ENCODE measurements around the gene ARL4D. TPM values are rescaled to one million over a fixed set of nuclear protein-coding genes. Genes with fewer than 3 reads are reported as not detected.

The ARL4D gene
- total RNA-seq, 1 donor from 2014 or later, result 4.0 TPM

- no peak for DNase-seq (ENCODE audit: low spot score)
- Mint-ChIP-seq H3K4me3 (no peak overlapping the region), H3K27ac (no peak overlapping the region), H3K36me3 (ENCODE audit: low read depth) (no peaks in the 10 kb centered on the region), H3K4me1 (ENCODE audit: low read depth) (no peaks in the 10 kb centered on the region), H3K27me3 (ENCODE audit: insufficient read depth) (peaks cover 8% of the 10 kb centered on the region), H3K9me3 (no peaks in the 10 kb centered on the region)
- intact Hi-C loops (cut with micrococcal nuclease), result no loop called here
Measured at GRCh38 chr17:43449470-43450248, 50.9 kb downstream of the ARL4D start.

Other genes with a start within 250 kb of the ARL4D start
- gene NBR1, start 227.8 kb upstream of the ARL4D start, total RNA-seq, result 53.4 and 56.1 TPM in 2 replicates
- gene TMEM106A, start 187.1 kb upstream of the ARL4D start, total RNA-seq, result 18.2 and 19.1 TPM in 2 replicates
- gene CCDC200, start 170.4 kb upstream of the ARL4D start, total RNA-seq, result 0.32 and 0.47 TPM in 2 replicates
- gene RNU2-1, start 165.0 kb upstream of the ARL4D start, total RNA-seq, result 5,029 and 6,685 TPM in 2 replicates
- 57.0 and 59.8 TPM in 2 replicates for gene DHX8, start 85.0 kb downstream of the ARL4D start, total RNA-seq
- 6.9 and 8.1 TPM in 2 replicates for gene ETV4, start 147.3 kb downstream of the ARL4D start, total RNA-seq

All from activated T-helper 1 cell treated with anti-CD3 and anti-CD28 coated beads, Interleukin-12 subunit alpha, Interleukin-12 subunit beta, Interleukin-2, Interleukin-4 antibody, amounts not matched to agents 30 ng/mL and 10 ng/mL and 1 ng/mL, durations not matched to agents 14 hours and 24 hours and 36 hours (primary cell).